ENCODE measurements around the gene CKLF. TPM values are rescaled to one million over a fixed set of nuclear protein-coding genes. Genes with fewer than 3 reads are reported as not detected.

The CKLF gene
- total and polyA plus RNA-seq, 4 donors: 9.5 to 36.1 (median 21.5) TPM

DNA sequence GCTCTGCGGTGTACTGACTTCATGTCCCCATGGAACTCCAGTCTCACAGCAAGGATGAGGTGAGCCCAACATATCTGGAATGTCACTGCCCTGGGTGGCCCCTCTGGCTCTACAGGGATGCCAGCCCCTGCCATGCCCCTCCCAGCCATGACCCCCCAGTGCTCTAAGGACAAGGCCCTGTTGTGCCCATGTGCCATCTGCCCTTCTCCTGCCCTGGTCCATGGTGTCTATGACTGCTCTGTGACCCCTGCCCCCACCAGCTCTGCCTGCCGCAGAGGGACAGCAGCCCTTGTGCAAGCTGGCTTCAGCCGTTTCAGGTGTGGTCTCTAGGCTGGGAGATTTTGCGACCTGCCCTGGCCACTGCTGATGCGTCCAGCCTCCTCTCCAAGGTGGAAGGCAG lies 42.8 kb upstream of the CKLF start:
- 75% methylated on average over 5 of the region's 5 CpGs for WGBS
- peak overlapping the region in 1 of 2 donors; percentile 44 for H3K27ac ChIP-seq (ENCODE audit: low read depth in 1 of 2, low read length in 2 of 2)

DNA sequence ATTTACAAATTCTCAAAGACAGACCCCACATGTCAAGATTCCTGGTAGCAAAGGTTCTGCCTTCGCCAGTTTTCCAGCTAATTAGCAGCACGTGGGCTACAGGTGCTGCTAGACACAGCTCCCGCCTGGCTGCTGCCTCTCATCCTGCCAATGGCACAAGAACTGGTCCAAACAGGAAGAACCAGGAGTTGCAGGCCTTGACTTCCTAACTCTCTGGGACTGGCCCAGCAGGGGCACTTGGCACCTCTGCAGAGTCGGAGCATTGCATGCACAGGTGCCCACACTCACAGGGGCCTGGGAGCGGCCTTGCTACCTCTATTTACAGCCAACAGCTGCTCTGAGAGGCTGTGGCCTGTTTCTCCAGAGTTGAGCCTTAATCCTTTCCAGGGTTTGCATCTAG lies 42.1 kb upstream of the CKLF start:
- DNase-seq (ENCODE audit: low spot score): no peak
- Histone ChIP-seq H3K27me3 (ENCODE audit: control insufficient read depth in 4 of 4, insufficient read depth in 4 of 4, low read length in 3 of 4) (no peaks in the 10 kb centered on the region), H3K4me3 (ENCODE audit: low read depth in 1 of 3, low read length in 3 of 3) (no peak overlapping the region), H3K27ac (ENCODE audit: low read depth in 1 of 2, low read length in 2 of 2) (peak overlapping the region; percentile 19 to 85), H3K36me3 (ENCODE audit: control insufficient read depth in 4 of 4, insufficient read depth in 3 of 4, low read depth in 1 of 4, low read length in 3 of 4) (no peaks in the 10 kb centered on the region), H3K9me3 (ENCODE audit: control insufficient read depth in 4 of 4, low read length in 3 of 4) (no peaks in the 10 kb centered on the region), H3K9ac (ENCODE audit: low read depth in 1 of 2, low read length in 2 of 2) (no peak overlapping the region), H3K4me1 (ENCODE audit: control insufficient read depth in 4 of 4, insufficient read depth in 4 of 4, low read length in 3 of 4) (peaks cover 21 to 52% (median 41%) of the 10 kb centered on the region in 4 donors)
- WGBS: 90% methylated on average over 5 of the region's 5 CpGs
- no peak for TF ChIP-seq TAF1 (conservative IDR thresholded peaks at IDR 0.05)

More for the DNA sequence above, 42.8 kb upstream of the CKLF start:
- H3K9ac ChIP-seq (ENCODE audit: low read depth in 1 of 2, low read length in 2 of 2): no peak overlapping the region
- no peaks in the 10 kb centered on the region for H3K27me3 ChIP-seq (ENCODE audit: control insufficient read depth in 4 of 4, insufficient read depth in 4 of 4, low read length in 3 of 4)
- H3K4me1 ChIP-seq (ENCODE audit: control insufficient read depth in 4 of 4, insufficient read depth in 4 of 4, low read length in 3 of 4): peaks cover 20 to 49% (median 38%) of the 10 kb centered on the region in 4 donors
- TF ChIP-seq HNF4A (conservative IDR thresholded peaks at IDR 0.05): peak in 1 of 2 donors; percentile 39
- TF ChIP-seq TAF1 (conservative IDR thresholded peaks at IDR 0.05): no peak
- TF ChIP-seq RXRA (IDR thresholded peaks at IDR 0.05): peak; percentile 47 to 66
- TF ChIP-seq, protein P1, sequence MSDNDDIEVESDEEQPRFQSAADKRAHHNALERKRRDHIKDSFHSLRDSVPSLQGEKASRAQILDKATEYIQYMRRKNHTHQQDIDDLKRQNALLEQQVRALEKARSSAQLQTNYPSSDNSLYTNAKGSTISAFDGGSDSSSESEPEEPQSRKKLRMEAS (IDR thresholded peaks at IDR 0.05): no peak
- TF ChIP-seq GABPA (IDR thresholded peaks at IDR 0.05 in 1 of 2, conservative IDR thresholded peaks at IDR 0.05 in 1 of 2): no peak
- no peak overlapping the region for H3K4me3 ChIP-seq (ENCODE audit: low read depth in 1 of 3, low read length in 3 of 3)
- H3K36me3 ChIP-seq (ENCODE audit: control insufficient read depth in 4 of 4, insufficient read depth in 3 of 4, low read depth in 1 of 4, low read length in 3 of 4): no peaks in the 10 kb centered on the region
- no peaks in the 10 kb centered on the region for H3K9me3 ChIP-seq (ENCODE audit: control insufficient read depth in 4 of 4, low read length in 3 of 4)
- DNase-seq (ENCODE audit: low spot score): no peak

DNA sequence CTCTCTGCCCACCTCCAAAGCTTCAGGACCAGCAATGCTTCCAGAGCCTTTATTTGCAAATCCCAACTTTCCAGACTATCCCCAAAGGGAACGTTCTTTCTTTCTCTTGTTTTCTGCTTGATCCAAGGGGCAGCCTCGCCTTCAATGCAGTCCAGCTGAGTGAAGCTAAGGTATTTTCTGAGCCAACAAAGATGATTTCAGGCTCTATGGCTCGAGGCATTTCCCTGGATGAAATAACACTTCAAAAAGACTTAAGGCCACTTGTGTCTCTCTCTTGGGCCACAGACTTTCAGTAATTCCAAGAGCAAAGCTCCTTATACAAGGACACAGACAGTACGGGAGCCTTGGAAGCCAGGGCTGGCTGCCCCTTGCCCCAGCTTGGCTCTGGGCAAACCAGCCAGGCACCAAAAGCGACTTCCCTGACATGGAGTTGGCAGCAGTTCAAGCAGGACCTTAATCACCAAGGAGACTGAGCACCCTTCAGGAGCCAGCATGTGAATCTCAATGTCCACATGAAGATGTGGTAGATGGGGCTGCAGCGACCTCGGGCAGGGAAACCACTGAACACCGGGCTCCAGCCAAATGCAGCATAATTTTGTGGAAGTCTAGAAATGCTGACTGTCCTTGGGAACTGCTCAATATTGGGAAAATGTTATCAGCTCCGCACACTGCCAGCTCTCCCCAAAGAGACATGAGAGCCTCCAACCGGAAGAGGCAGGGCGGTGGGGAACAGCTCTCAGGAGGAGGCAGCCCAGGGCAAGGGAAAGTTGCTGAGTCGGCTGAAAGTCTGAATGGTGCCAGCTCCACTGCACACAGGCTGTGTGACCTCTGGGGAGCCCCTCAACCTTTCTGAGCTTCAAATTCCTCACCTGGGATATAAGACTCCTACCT lies 41.4 kb upstream of the CKLF start:
- Histone ChIP-seq H3K4me3 (ENCODE audit: low read depth in 1 of 3, low read length in 3 of 3) (no peak overlapping the region), H3K27ac (ENCODE audit: low read depth in 1 of 2, low read length in 2 of 2) (peak overlapping the region; percentile 62 to 85), H3K4me1 (ENCODE audit: control insufficient read depth in 4 of 4, insufficient read depth in 4 of 4, low read length in 3 of 4) (peaks cover 26 to 59% (median 46%) of the 10 kb centered on the region in 4 donors), H3K27me3 (ENCODE audit: control insufficient read depth in 4 of 4, insufficient read depth in 4 of 4, low read length in 3 of 4) (no peaks in the 10 kb centered on the region), H3K9me3 (ENCODE audit: control insufficient read depth in 4 of 4, low read length in 3 of 4) (no peaks in the 10 kb centered on the region), H3K36me3 (ENCODE audit: control insufficient read depth in 4 of 4, insufficient read depth in 3 of 4, low read depth in 1 of 4, low read length in 3 of 4) (no peaks in the 10 kb centered on the region), H3K9ac (ENCODE audit: low read depth in 1 of 2, low read length in 2 of 2) (no peak overlapping the region)
- WGBS: 57% methylated on average over 12 of the region's 12 CpGs
- DNase-seq (ENCODE audit: low spot score): no peak
- TF ChIP-seq JUND (IDR thresholded peaks at IDR 0.05): no peak
- peak; percentile 52 for TF ChIP-seq NR2F2 (IDR thresholded peaks at IDR 0.05)
- no peak for TF ChIP-seq RXRA (IDR thresholded peaks at IDR 0.05)
- TF ChIP-seq, protein P1 (IDR thresholded peaks at IDR 0.05): no peak
- no peak for TF ChIP-seq TAF1 (conservative IDR thresholded peaks at IDR 0.05)
- no peak for TF ChIP-seq HNF4G (IDR thresholded peaks at IDR 0.05)
- TF ChIP-seq, protein P2, sequence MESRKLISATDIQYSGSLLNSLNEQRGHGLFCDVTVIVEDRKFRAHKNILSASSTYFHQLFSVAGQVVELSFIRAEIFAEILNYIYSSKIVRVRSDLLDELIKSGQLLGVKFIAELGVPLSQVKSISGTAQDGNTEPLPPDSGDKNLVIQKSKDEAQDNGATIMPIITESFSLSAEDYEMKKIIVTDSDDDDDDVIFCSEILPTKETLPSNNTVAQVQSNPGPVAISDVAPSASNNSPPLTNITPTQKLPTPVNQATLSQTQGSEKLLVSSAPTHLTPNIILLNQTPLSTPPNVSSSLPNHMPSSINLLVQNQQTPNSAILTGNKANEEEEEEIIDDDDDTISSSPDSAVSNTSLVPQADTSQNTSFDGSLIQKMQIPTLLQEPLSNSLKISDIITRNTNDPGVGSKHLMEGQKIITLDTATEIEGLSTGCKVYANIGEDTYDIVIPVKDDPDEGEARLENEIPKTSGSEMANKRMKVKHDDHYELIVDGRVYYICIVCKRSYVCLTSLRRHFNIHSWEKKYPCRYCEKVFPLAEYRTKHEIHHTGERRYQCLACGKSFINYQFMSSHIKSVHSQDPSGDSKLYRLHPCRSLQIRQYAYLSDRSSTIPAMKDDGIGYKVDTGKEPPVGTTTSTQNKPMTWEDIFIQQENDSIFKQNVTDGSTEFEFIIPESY (IDR thresholded peaks at IDR 0.05): no peak
- no peak for TF ChIP-seq HNF4A (conservative IDR thresholded peaks at IDR 0.05)
- TF ChIP-seq RAD21 (IDR thresholded peaks at IDR 0.05): no peak
- TF ChIP-seq EGR1 (IDR thresholded peaks at IDR 0.05; ENCODE audit: low read depth in 2 of 2): no peak
- TF ChIP-seq, protein P3, sequence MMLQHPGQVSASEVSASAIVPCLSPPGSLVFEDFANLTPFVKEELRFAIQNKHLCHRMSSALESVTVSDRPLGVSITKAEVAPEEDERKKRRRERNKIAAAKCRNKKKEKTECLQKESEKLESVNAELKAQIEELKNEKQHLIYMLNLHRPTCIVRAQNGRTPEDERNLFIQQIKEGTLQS (IDR thresholded peaks at IDR 0.05): no peak
- peak; percentile 44 for TF ChIP-seq SP1 (IDR thresholded peaks at IDR 0.05)

Measured in liver (tissue), 9 donors.